CD4-positive, alpha-beta T cell (primary cell): Measurements from ENCODE around the gene DFFA. TPM values are rescaled to one million over a fixed set of nuclear protein-coding genes. Genes with fewer than 3 reads are reported as not detected.

ENCODE experiments used
- ATAC-seq: fragments of 200-7000 bp; cut with Tn5 transposase; one replicate; pipeline ENCODE4 v1.10.0; 2022; ENCODE audit warnings: mild to moderate bottlenecking; ENCODE audit not compliant: poor library complexity
- CTCF ChIA-PET: fragments of 350-600 bp; sonication (Branson Sonifier 250); formaldehyde crosslinking; loops from one replicate; lab custom pipeline; 2021; ENCODE audit warnings: antibody characterized with exemption, inconsistent platforms; lab: Charles Lee
- POLR2A ChIA-PET: fragments of 350-600 bp; sonication (Branson Sonifier 250); formaldehyde crosslinking; loops from one replicate; lab custom pipeline; 2021; ENCODE audit warnings: antibody characterized with exemption, inconsistent platforms; lab: Charles Lee
- DNase-seq, 14 experiments: peaks; one replicate each; pipeline ENCODE4 v3.0.0-alpha.2; 2013 to 2020; ENCODE audit warnings: mixed read lengths in 2 of 14
- H3K27ac ChIP-seq, 2 donors: one replicate each; pipeline versions ENCODE4 v1.5.1 to v1.7.0; 2013; ENCODE audit warnings: low read length in 2 of 2, low read depth in 1 of 2, mild to moderate bottlenecking in 1 of 2
- H3K27me3 ChIP-seq, 2 experiments: 1 replicate in 1 of 2; 2 replicates in 1 of 2; pipeline versions ENCODE4 v1.6.1 to v1.7.0; 2013; ENCODE audit warnings: low read length in 2 of 2, control low read depth in 1 of 2, mild to moderate bottlenecking in 1 of 2, moderate library complexity in 1 of 2; ENCODE audit not compliant: insufficient read depth in 2 of 2, control insufficient read depth in 1 of 2
- H3K36me3 ChIP-seq: one replicate; pipeline ENCODE4 v1.6.1; 2013; ENCODE audit warnings: low read length, control low read depth; ENCODE audit not compliant: insufficient read depth
- H3K4me1 ChIP-seq: one replicate; pipeline ENCODE4 v1.6.1; 2013; ENCODE audit warnings: low read length, control low read depth; ENCODE audit not compliant: insufficient read depth
- H3K4me3 ChIP-seq: one replicate; pipeline ENCODE4 v1.5.1; 2013; ENCODE audit warnings: mild to moderate bottlenecking, low read length, moderate library complexity
- H3K9me3 ChIP-seq, 2 experiments: 1 replicate in 1 of 2; 2 replicates in 1 of 2; pipeline versions ENCODE4 v1.6.1 to v1.7.0; 2013; ENCODE audit warnings: low read length in 2 of 2, mild to moderate bottlenecking in 2 of 2, control low read depth in 1 of 2, moderate library complexity in 1 of 2; ENCODE audit not compliant: control insufficient read depth in 1 of 2, insufficient read depth in 1 of 2
- H3K27ac Mint-ChIP-seq: one replicate; pipeline ENCODE4 v1.8.0; 2020; ENCODE audit warnings: mixed read lengths
- H3K27me3 Mint-ChIP-seq: one replicate; pipeline ENCODE4 v1.8.0; 2021; ENCODE audit warnings: mixed read lengths
- H3K36me3 Mint-ChIP-seq: one replicate; pipeline ENCODE4 v1.8.0; 2021; ENCODE audit warnings: low read depth, mixed read lengths
- H3K4me1 Mint-ChIP-seq: one replicate; pipeline ENCODE4 v1.8.0; 2021; ENCODE audit warnings: low read depth, mixed read lengths
- H3K4me3 Mint-ChIP-seq: one replicate; pipeline ENCODE4 v1.8.0; 2020; ENCODE audit warnings: mild to moderate bottlenecking, mixed read lengths
- H3K9me3 Mint-ChIP-seq: one replicate; pipeline ENCODE4 v1.8.0; 2020; ENCODE audit warnings: mixed read lengths
- CTCF ChIP-seq: fragments of 200-600 bp; IDR thresholded peaks from one replicate; pipeline ENCODE4 v1.8.0; 2022; ENCODE audit warnings: antibody characterized with exemption, mild to moderate bottlenecking
- intact Hi-C, 2 experiments: fragments of 100-400 bp; cut with DNase I in 1 of 2; cut with micrococcal nuclease in 1 of 2; formaldehyde crosslinking; loops; one replicate each; pipeline versions ENCODE4 v1.15.1 to v1.9.0; 2023 to 2025; cut with DNase I, micrococcal nuclease
- total RNA-seq, 174 experiments: library from RNA in 2 of 174; stranded (reverse) in 2 of 174; gene quantifications; one replicate each; pipeline ENCODE4 v1.2.3 and lab custom pipeline; 2021 to 2026

DFFA gene
- total RNA-seq, 2 experiments from 2014 or later: 7.4 to 9.1 TPM

DNA sequence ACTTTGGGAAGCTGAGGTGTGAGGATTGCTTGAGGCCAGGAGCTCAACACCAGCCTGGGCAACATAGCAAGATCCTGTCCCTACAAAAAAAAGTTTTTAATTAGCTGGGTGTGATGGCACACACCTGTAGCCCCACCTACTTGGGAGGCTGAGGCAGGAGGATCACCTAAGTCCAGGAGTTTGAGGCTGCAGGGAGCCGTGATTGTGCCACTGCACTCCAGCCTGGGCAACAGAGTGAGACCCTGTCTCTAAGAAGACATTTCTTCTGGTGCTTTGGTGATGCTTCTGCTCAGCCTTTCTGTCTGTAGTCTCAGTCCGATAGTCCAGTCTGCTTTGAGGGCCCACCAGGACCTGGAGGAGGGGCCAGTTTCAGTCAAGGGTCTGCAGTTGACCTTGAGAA is 65.1 kb downstream of the DFFA start:
- H3K9me3 Mint-ChIP-seq: no peaks in the 10 kb centered on the region
- no peak for TF ChIP-seq CTCF
- no peak overlapping the region for H3K27ac Mint-ChIP-seq
- Histone ChIP-seq H3K4me1 (no peaks in the 10 kb centered on the region), H3K36me3 (peaks cover 71% of the 10 kb centered on the region), H3K27me3 (no peaks in the 10 kb centered on the region), H3K27ac (no peak overlapping the region), H3K4me3 (no peak overlapping the region), H3K9me3 (no peaks in the 10 kb centered on the region)
- ChIA-PET CTCF (no interaction called here), POLR2A (no interaction called here)
- H3K27me3 Mint-ChIP-seq: no peaks in the 10 kb centered on the region
- intact Hi-C loops: no loop called here
- no peak overlapping the region for H3K4me3 Mint-ChIP-seq
- H3K4me1 Mint-ChIP-seq: no peaks in the 10 kb centered on the region
- no peak for ATAC-seq
- H3K36me3 Mint-ChIP-seq: peaks cover 76% of the 10 kb centered on the region
- no peak for DNase-seq

Other genes starting within 250 kb of the DFFA start
- gene PGD, start 73.5 kb downstream of the DFFA start, total RNA-seq: 10 to 100 TPM; 16.7 to 17.4 TPM
- gene CENPS, start 42.1 kb downstream of the DFFA start, total RNA-seq: 1 to 10 TPM; 3.7 to 4.0 TPM
- under 1 TPM in 1 of 2 experiments, not detected in 1; 0.25 TPM for gene CORT, start 22.5 kb downstream of the DFFA start, total RNA-seq
- 10 to 100 TPM; 13.3 to 14.8 TPM for gene PEX14, start 2.4 kb upstream of the DFFA start, total RNA-seq